ENCODE measurements around the gene TWIST1.

The TWIST1 gene

GRCh38 chr7:19107081-19107355 is 10.4 kb downstream of the TWIST1 start:
- no peak for TF ChIP-seq CTCF (IDR thresholded peaks at IDR 0.05; ENCODE audit: low read depth, low read length)
- DNase-seq (ENCODE audit: extremely low read depth, low read depth), result no peak

- no peak for DNase-seq (ENCODE audit: extremely low read depth, low read depth)
- TF ChIP-seq CTCF (IDR thresholded peaks at IDR 0.05; ENCODE audit: low read depth, low read length), result no peak
Measured at GRCh38 chr7:19106241-19107080, 11.0 kb downstream of the TWIST1 start.

GRCh38 chr7:19105546-19105945 is 11.9 kb downstream of the TWIST1 start:
- DNase-seq (ENCODE audit: extremely low read depth, low read depth), result no peak
- no peak for TF ChIP-seq CTCF (IDR thresholded peaks at IDR 0.05; ENCODE audit: low read depth, low read length)

DNA sequence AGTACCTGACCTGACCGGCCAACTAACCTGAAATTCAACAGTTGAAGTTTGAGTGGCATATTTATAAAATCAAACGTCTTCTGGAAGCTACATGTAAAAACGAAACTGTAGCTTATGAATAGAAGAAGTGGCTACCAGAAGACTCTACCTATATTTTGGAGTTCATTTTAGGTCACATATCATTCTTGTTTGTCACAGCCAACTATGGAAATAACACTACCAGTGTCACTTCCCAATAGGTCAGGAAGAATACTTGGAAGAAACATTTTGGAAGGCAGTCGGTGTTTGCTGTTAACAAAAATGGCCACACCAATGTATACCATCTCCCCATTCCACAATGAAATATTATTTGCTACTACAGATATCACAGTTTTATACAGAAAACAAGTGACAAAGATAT is 12.6 kb downstream of the TWIST1 start:
- no peak for TF ChIP-seq CTCF (IDR thresholded peaks at IDR 0.05; ENCODE audit: low read depth, low read length)
- DNase-seq (ENCODE audit: extremely low read depth, low read depth), result no peak

DNA sequence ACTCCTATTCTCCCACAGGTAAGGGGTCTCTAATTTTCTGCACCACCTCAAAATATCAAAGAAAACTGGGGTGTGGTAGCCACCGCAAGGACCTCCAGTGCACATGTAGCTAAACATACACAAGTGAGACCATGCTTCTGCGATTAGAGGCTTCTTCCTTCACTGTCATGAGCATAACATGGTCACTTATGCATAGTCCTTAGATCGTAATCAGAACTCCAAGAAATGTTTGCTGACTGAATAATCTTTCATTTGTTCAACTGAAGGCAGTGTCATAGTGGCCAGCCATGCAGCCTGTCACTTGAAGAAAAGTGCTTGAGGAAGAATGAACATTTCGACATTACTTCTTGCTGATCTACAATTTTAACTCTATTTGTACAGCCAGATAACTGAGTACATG is 14.6 kb downstream of the TWIST1 start:
- no peak for TF ChIP-seq CTCF (IDR thresholded peaks at IDR 0.05; ENCODE audit: low read depth, low read length)
- DNase-seq (ENCODE audit: extremely low read depth, low read depth), result no peak

DNA sequence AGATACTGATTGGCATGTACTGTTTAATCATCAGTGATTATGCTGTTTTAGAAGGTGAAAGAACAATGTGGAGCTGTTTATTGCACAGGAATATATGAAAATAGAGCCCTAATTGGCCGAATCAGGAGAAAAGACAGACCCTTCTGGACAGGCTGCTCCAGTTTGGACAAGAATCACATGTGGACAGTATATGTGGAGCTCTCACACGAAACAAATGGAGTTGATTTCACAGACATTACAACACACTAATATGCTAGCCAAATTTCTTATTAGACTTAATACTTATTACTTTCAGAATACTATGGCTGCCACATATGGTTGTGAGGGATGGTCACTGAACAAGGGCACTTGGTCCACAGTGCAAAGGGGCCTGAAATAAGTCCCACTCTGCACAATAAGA is 15.5 kb downstream of the TWIST1 start:
- TF ChIP-seq CTCF (IDR thresholded peaks at IDR 0.05; ENCODE audit: low read depth, low read length), result no peak
- DNase-seq (ENCODE audit: extremely low read depth, low read depth), result no peak

GRCh38 chr7:19101472-19101871 is 16.0 kb downstream of the TWIST1 start:
- no peak for DNase-seq (ENCODE audit: extremely low read depth, low read depth)
- TF ChIP-seq CTCF (IDR thresholded peaks at IDR 0.05; ENCODE audit: low read depth, low read length), result no peak

Measured in AG09319 (cell line).